Mesenchymal stem cell (in vitro differentiated cells and primary cell): ENCODE measurements around the gene ZBTB38.

Experiments used
- DNase-seq: peaks from one replicate; pipeline ENCODE4 v3.0.0-alpha.2; 2013
- H2AFZ ChIP-seq: one replicate; pipeline ENCODE4 v1.6.1; 2013; ENCODE audit warnings: low read depth, mild to moderate bottlenecking, control low read depth, inconsistent platforms, low read length, moderate library complexity
- H2AK5ac ChIP-seq: 2 replicates; pipeline ENCODE4 v1.6.1; 2013; ENCODE audit warnings: low read length, moderate library complexity, mild to moderate bottlenecking, inconsistent platforms; ENCODE audit not compliant: severe bottlenecking
- H2BK120ac ChIP-seq: one replicate; pipeline ENCODE4 v1.6.1; 2013; ENCODE audit warnings: low read depth, mild to moderate bottlenecking, inconsistent platforms, low read length, moderate library complexity
- H2BK12ac ChIP-seq, 2 experiments: one replicate each; pipeline ENCODE4 v1.6.1; 2013; ENCODE audit warnings: inconsistent platforms in 2 of 2, low read length in 2 of 2, mild to moderate bottlenecking in 2 of 2, moderate library complexity in 2 of 2, control low read depth in 1 of 2
- H2BK15ac ChIP-seq: one replicate; pipeline ENCODE4 v1.6.1; 2013; ENCODE audit warnings: mild to moderate bottlenecking, low read depth, inconsistent platforms; ENCODE audit not compliant: poor library complexity, severe bottlenecking
- H2BK5ac ChIP-seq: 2 replicates; pipeline ENCODE4 v1.6.1; 2013; ENCODE audit warnings: low read depth, mild to moderate bottlenecking, low read length, control low read depth, inconsistent platforms; ENCODE audit not compliant: poor library complexity, severe bottlenecking
- H3K14ac ChIP-seq, 2 experiments: one replicate each; pipeline ENCODE4 v1.6.1; 2013; ENCODE audit warnings: inconsistent platforms in 2 of 2, low read length in 2 of 2, control low read depth in 1 of 2, mild to moderate bottlenecking in 1 of 2, moderate library complexity in 1 of 2
- H3K18ac ChIP-seq, 2 experiments: one replicate each; pipeline ENCODE4 v1.6.1; 2013; ENCODE audit warnings: inconsistent platforms in 2 of 2, low read length in 2 of 2, control low read depth in 1 of 2, low read depth in 1 of 2, mild to moderate bottlenecking in 1 of 2
- H3K23ac ChIP-seq, 2 experiments: one replicate each; pipeline ENCODE4 v1.6.1; 2013; ENCODE audit warnings: inconsistent platforms in 2 of 2, low read length in 2 of 2, mild to moderate bottlenecking in 2 of 2, moderate library complexity in 2 of 2, control low read depth in 1 of 2
- H3K27ac ChIP-seq: 2 replicates; pipeline ENCODE4 v1.5.1; 2013; ENCODE audit warnings: mild to moderate bottlenecking, moderate library complexity, low read length, control low read depth, inconsistent platforms; ENCODE audit not compliant: poor library complexity, severe bottlenecking
- H3K27me3 ChIP-seq, 2 experiments: 2 replicates each; pipeline versions ENCODE4 v1.6.1 to v1.7.0; 2013; ENCODE audit warnings: low read length in 2 of 2, mild to moderate bottlenecking in 2 of 2, moderate library complexity in 2 of 2, control low read depth in 1 of 2, inconsistent platforms in 1 of 2; ENCODE audit not compliant: control insufficient read depth in 1 of 2, insufficient read depth in 1 of 2
- H3K36me3 ChIP-seq, 2 experiments: 2 replicates each; pipeline versions ENCODE4 v1.6.1 to v1.7.0; 2013; ENCODE audit warnings: low read length in 2 of 2, control low read depth in 1 of 2, inconsistent platforms in 1 of 2, low read depth in 1 of 2, mild to moderate bottlenecking in 1 of 2; ENCODE audit not compliant: insufficient read depth in 2 of 2, control insufficient read depth in 1 of 2
- H3K4ac ChIP-seq, 2 experiments: one replicate each; pipeline ENCODE4 v1.6.1; 2013; ENCODE audit warnings: inconsistent platforms in 2 of 2, low read length in 2 of 2, mild to moderate bottlenecking in 2 of 2, moderate library complexity in 2 of 2, control low read depth in 1 of 2, low read depth in 1 of 2
- H3K4me1 ChIP-seq: 2 replicates; pipeline ENCODE4 v1.6.1; 2013; ENCODE audit warnings: low read depth, low read length, control low read depth; ENCODE audit not compliant: control insufficient read depth, insufficient read depth
- H3K4me2 ChIP-seq: 2 replicates; pipeline ENCODE4 v1.6.1; 2013; ENCODE audit warnings: low read length, mild to moderate bottlenecking, inconsistent platforms; ENCODE audit not compliant: poor library complexity, severe bottlenecking
- H3K4me3 ChIP-seq, 2 experiments: 2 replicates each; pipeline versions ENCODE4 v1.5.1 to v1.7.0; 2013; ENCODE audit warnings: low read length in 2 of 2, mild to moderate bottlenecking in 2 of 2, control low read depth in 1 of 2, low read depth in 1 of 2; ENCODE audit not compliant: insufficient read depth in 1 of 2
- H3K79me1 ChIP-seq: replicated peaks from 2 replicates; pipeline ENCODE4 v1.6.1; 2013; ENCODE audit warnings: mild to moderate bottlenecking, control low read depth, low read length, inconsistent platforms; ENCODE audit not compliant: poor library complexity, severe bottlenecking
- H3K9ac ChIP-seq: 2 replicates; pipeline ENCODE4 v1.7.0; 2013; ENCODE audit warnings: mild to moderate bottlenecking, low read length, moderate library complexity
- H3K9me3 ChIP-seq: 2 replicates; pipeline ENCODE4 v1.7.0; 2013; ENCODE audit warnings: mild to moderate bottlenecking, low read length; ENCODE audit not compliant: control insufficient read depth
- H4K8ac ChIP-seq: one replicate; pipeline ENCODE4 v1.6.1; 2013; ENCODE audit warnings: inconsistent platforms, mild to moderate bottlenecking, low read length, moderate library complexity
- H4K91ac ChIP-seq: one replicate; pipeline ENCODE4 v1.6.1; 2013; ENCODE audit warnings: mild to moderate bottlenecking, low read length, inconsistent platforms
- WGBS: methylation state at CpG from one replicate; pipeline ENCODE4 v1.1.7; 2013; ENCODE audit warnings: mixed read lengths; 5-methylcytosine and 5-hydroxymethylcytosine counted together

ZBTB38 gene

GRCh38 chr3:141333836-141334626 lies 34.3 kb upstream of the ZBTB38 start:
- no peak overlapping the region for H3K14ac ChIP-seq
- peak overlapping the region; percentile 66 for H4K8ac ChIP-seq
- H3K9me3 ChIP-seq = no peaks in the 10 kb centered on the region
- peak overlapping the region; percentile 69 to 73 for H2BK12ac ChIP-seq
- peak overlapping the region in 1 of 2 experiments; percentile 87 for H3K18ac ChIP-seq
- peak overlapping the region; percentile 80 for H4K91ac ChIP-seq
- H3K9ac ChIP-seq = peak overlapping the region; percentile 0
- peaks cover 0 to 3% of the 10 kb centered on the region in 2 experiments for H3K36me3 ChIP-seq
- H2BK15ac ChIP-seq = no peak overlapping the region
- peak overlapping the region; percentile 57 to 83 for H3K4ac ChIP-seq
- no peak overlapping the region for H3K4me3 ChIP-seq
- H2AFZ ChIP-seq = no peak overlapping the region
- no peak overlapping the region for H2BK120ac ChIP-seq
- no peaks in the 10 kb centered on the region for H3K27me3 ChIP-seq
- H3K4me2 ChIP-seq = no peak overlapping the region
- peaks cover 7% of the 10 kb centered on the region for H3K79me1 ChIP-seq
- peak overlapping the region; percentile 65 for H2AK5ac ChIP-seq
- no peak overlapping the region for H2BK5ac ChIP-seq
- 100% methylated on average over 2 of the region's 3 CpGs for WGBS
- peaks cover 26% of the 10 kb centered on the region for H3K4me1 ChIP-seq
- no peak overlapping the region for H3K23ac ChIP-seq
- DNase-seq = peak; percentile 78
- H3K27ac ChIP-seq = no peak overlapping the region

- Histone ChIP-seq H4K91ac (peak overlapping the region; percentile 80), H4K8ac (peak overlapping the region; percentile 66), H2AK5ac (peak overlapping the region; percentile 29), H3K27ac (no peak overlapping the region), H3K4me1 (peaks cover 26% of the 10 kb centered on the region), H2BK5ac (no peak overlapping the region), H3K14ac (peak overlapping the region in 1 of 2 experiments; percentile 14), H3K27me3 (no peaks in the 10 kb centered on the region), H2BK120ac (no peak overlapping the region), H2BK12ac (peak overlapping the region; percentile 69 to 73), H3K36me3 (peaks cover 0 to 3% of the 10 kb centered on the region in 2 experiments), H3K23ac (no peak overlapping the region), H3K79me1 (peaks cover 7% of the 10 kb centered on the region), H2AFZ (no peak overlapping the region), H3K4me3 (no peak overlapping the region), H3K4ac (peak overlapping the region; percentile 19 to 57), H3K9ac (no peak overlapping the region), H3K9me3 (no peaks in the 10 kb centered on the region), H3K18ac (peak overlapping the region; percentile 34 to 87), H2BK15ac (no peak overlapping the region), H3K4me2 (no peak overlapping the region)
- WGBS = 80% methylated on average over 10 of the region's 11 CpGs
- no peak for DNase-seq
Observed at GRCh38 chr3:141334627-141335250, 33.6 kb upstream of the ZBTB38 start.

GRCh38 chr3:141335531-141336061 lies 32.7 kb upstream of the ZBTB38 start:
- H3K36me3 ChIP-seq = peaks cover 0 to 3% of the 10 kb centered on the region in 2 experiments
- H3K14ac ChIP-seq = no peak overlapping the region

More at GRCh38 chr3:141335531-141336061, 32.7 kb upstream of the ZBTB38 start:
- WGBS = 56% methylated on average over 1 of the region's 2 CpGs
- H4K91ac ChIP-seq = peak overlapping the region; percentile 72
- H3K9me3 ChIP-seq = no peaks in the 10 kb centered on the region
- no peak overlapping the region for H2BK120ac ChIP-seq
- peak overlapping the region; percentile 83 to 89 for H3K4ac ChIP-seq
- peak overlapping the region; percentile 16 to 88 for H2BK12ac ChIP-seq
- no peak overlapping the region for H3K4me2 ChIP-seq
- no peak overlapping the region for H3K23ac ChIP-seq
- H3K27ac ChIP-seq = no peak overlapping the region
- peak overlapping the region; percentile 81 for H2AK5ac ChIP-seq
- H2BK5ac ChIP-seq = no peak overlapping the region
- peak overlapping the region; percentile 94 for H4K8ac ChIP-seq
- H3K18ac ChIP-seq = peak overlapping the region; percentile 69 to 91
- no peak overlapping the region for H3K4me3 ChIP-seq
- H2AFZ ChIP-seq = no peak overlapping the region
- H3K4me1 ChIP-seq = peaks cover 22% of the 10 kb centered on the region
- H3K79me1 ChIP-seq = peaks cover 3% of the 10 kb centered on the region
- peak overlapping the region; percentile 90 for H2BK15ac ChIP-seq
- peak overlapping the region; percentile 9 for H3K9ac ChIP-seq
- peak; percentile 69 for DNase-seq
- no peaks in the 10 kb centered on the region for H3K27me3 ChIP-seq
